ENCODE results near the gene DYNLT4. TPM values are rescaled to one million over a fixed set of nuclear protein-coding genes. Genes with fewer than 3 reads are reported as not detected.

The DYNLT4 gene
- total RNA-seq, 1 experiment from 2014 or later, result not detected

GRCh38 chr1:44835738-44836675 is 28.9 kb upstream of the DYNLT4 start:
- intact Hi-C loops (cut with micrococcal nuclease; ENCODE audit: unreplicated experiment), result loop anchor here (2.0 to 10.0 kb wide), 3 partner anchors 151 to 469 kb away; partner anchors contain the start of genes EIF2B3 and HECTD3
- H3K27me3 Mint-ChIP-seq (ENCODE audit: insufficient read depth, unreplicated experiment), result no peaks in the 10 kb centered on the region
- Histone ChIP-seq H3K4me3 (ENCODE audit: low read depth, low read length) (no peak overlapping the region), H3K4me1 (no peaks in the 10 kb centered on the region), H3K27me3 (replicated peaks; ENCODE audit: control insufficient read depth, insufficient read depth, low read length) (no peaks in the 10 kb centered on the region), H3K36me3 (ENCODE audit: control insufficient read depth, insufficient read depth, low read length) (no peaks in the 10 kb centered on the region), H3K9me3 (no peaks in the 10 kb centered on the region)
- BruUV-seq (replicated peaks), result no TSS peak
- TF ChIP-seq CTCF (IDR thresholded peaks at IDR 0.05; ENCODE audit: insufficient read depth in 1 of 2, low read depth in 1 of 2, low read length in 1 of 2, severe bottlenecking in 1 of 2, unreplicated experiment in 1 of 2), result peak; percentile 70 to 82
- H3K36me3 Mint-ChIP-seq (ENCODE audit: insufficient read depth, unreplicated experiment), result peaks cover 5% of the 10 kb centered on the region
- H3K4me3 Mint-ChIP-seq (ENCODE audit: unreplicated experiment), result no peak overlapping the region
- H3K27ac Mint-ChIP-seq (ENCODE audit: unreplicated experiment), result no peak overlapping the region
- POLR2A ChIA-PET, result interaction anchor here (0.8 kb wide), 1 partner anchor 17 kb away, joined by 4 read pairs; no protein-coding TSS in a partner anchor
- CTCF ChIA-PET, result interaction anchor here (0.9 to 1.0 kb wide), 2 partner anchors 17 to 36 kb away, joined by 3 to 4 read pairs; partner anchors contain the start of gene PLK3
- H3K9me3 Mint-ChIP-seq (ENCODE audit: unreplicated experiment), result no peaks in the 10 kb centered on the region
- H3K4me1 Mint-ChIP-seq (ENCODE audit: low read depth, unreplicated experiment), result no peaks in the 10 kb centered on the region
- DNase-seq, result peak; percentile 79 to 83

GRCh38 chr1:44834328-44834727 is 27.2 kb upstream of the DYNLT4 start:
- no peaks in the 10 kb centered on the region for H3K27me3 Mint-ChIP-seq (ENCODE audit: insufficient read depth, unreplicated experiment)
- no peak overlapping the region for H3K27ac Mint-ChIP-seq (ENCODE audit: unreplicated experiment)
- H3K4me1 Mint-ChIP-seq (ENCODE audit: low read depth, unreplicated experiment), result no peaks in the 10 kb centered on the region
- no peaks in the 10 kb centered on the region for H3K27me3 ChIP-seq (replicated peaks; ENCODE audit: control insufficient read depth, insufficient read depth, low read length)
- no peak overlapping the region for H3K4me3 ChIP-seq (ENCODE audit: low read depth, low read length)
- POLR2A ChIA-PET, result no interaction called here
- intact Hi-C loops (cut with micrococcal nuclease; ENCODE audit: unreplicated experiment), result loop anchor here (2.0 to 10.0 kb wide), 2 partner anchors 176 to 470 kb away; partner anchors contain the start of gene HECTD3
- no TSS peak for BruUV-seq (replicated peaks)
- no peaks in the 10 kb centered on the region for H3K36me3 ChIP-seq (ENCODE audit: control insufficient read depth, insufficient read depth, low read length)
- peaks cover 1% of the 10 kb centered on the region for H3K36me3 Mint-ChIP-seq (ENCODE audit: insufficient read depth, unreplicated experiment)
- no peaks in the 10 kb centered on the region for H3K4me1 ChIP-seq
- DNase-seq, result no peak
- TF ChIP-seq CTCF (IDR thresholded peaks at IDR 0.05; ENCODE audit: insufficient read depth in 1 of 2, low read depth in 1 of 2, low read length in 1 of 2, severe bottlenecking in 1 of 2, unreplicated experiment in 1 of 2), result no peak
- CTCF ChIA-PET, result no interaction called here
- H3K9me3 Mint-ChIP-seq (ENCODE audit: unreplicated experiment), result no peaks in the 10 kb centered on the region
- H3K4me3 Mint-ChIP-seq (ENCODE audit: unreplicated experiment), result no peak overlapping the region
- no peaks in the 10 kb centered on the region for H3K9me3 ChIP-seq

GRCh38 chr1:44832056-44832705 is 25.0 kb upstream of the DYNLT4 start:
- no peak for DNase-seq
- POLR2A ChIA-PET, result no interaction called here
- H3K36me3 ChIP-seq (ENCODE audit: control insufficient read depth, insufficient read depth, low read length), result no peaks in the 10 kb centered on the region
- no peaks in the 10 kb centered on the region for H3K27me3 ChIP-seq (replicated peaks; ENCODE audit: control insufficient read depth, insufficient read depth, low read length)
- H3K4me3 ChIP-seq (ENCODE audit: low read depth, low read length), result no peak overlapping the region
- H3K4me3 Mint-ChIP-seq (ENCODE audit: unreplicated experiment), result no peak overlapping the region
- no peaks in the 10 kb centered on the region for H3K4me1 ChIP-seq
- BruUV-seq (replicated peaks), result no TSS peak
- H3K9me3 ChIP-seq, result no peaks in the 10 kb centered on the region
- H3K27me3 Mint-ChIP-seq (ENCODE audit: insufficient read depth, unreplicated experiment), result no peaks in the 10 kb centered on the region
- H3K27ac Mint-ChIP-seq (ENCODE audit: unreplicated experiment), result no peak overlapping the region
- TF ChIP-seq CTCF (IDR thresholded peaks at IDR 0.05; ENCODE audit: insufficient read depth in 1 of 2, low read depth in 1 of 2, low read length in 1 of 2, severe bottlenecking in 1 of 2, unreplicated experiment in 1 of 2), result no peak
- CTCF ChIA-PET, result no interaction called here
- intact Hi-C loops (cut with micrococcal nuclease; ENCODE audit: unreplicated experiment), result loop anchor here (10.0 kb wide), 1 partner anchor 473 kb away; no protein-coding TSS in a partner anchor
- no peaks in the 10 kb centered on the region for H3K36me3 Mint-ChIP-seq (ENCODE audit: insufficient read depth, unreplicated experiment)
- H3K4me1 Mint-ChIP-seq (ENCODE audit: low read depth, unreplicated experiment), result no peaks in the 10 kb centered on the region
- H3K9me3 Mint-ChIP-seq (ENCODE audit: unreplicated experiment), result no peaks in the 10 kb centered on the region

Data from Caco-2 (cell line).